SK-N-SH (cell line): Measurements from ENCODE around the gene CENATAC. TPM values are rescaled to one million over a fixed set of nuclear protein-coding genes. Genes with fewer than 3 reads are reported as not detected.

Experiments
- CTCF ChIA-PET: fragments of 300-600, 350-600 bp; formaldehyde crosslinking; extraction: SDS; loops from one replicate; lab custom pipeline; 2021; lab: Yijun Ruan, JAX
- POLR2A ChIA-PET: fragments of 350-600 bp; sonication (Branson Sonifier 250); formaldehyde crosslinking; extraction: SDS; loops from one replicate; lab custom pipeline; 2020; ENCODE audit warnings: antibody characterized with exemption, inconsistent platforms; lab: Yijun Ruan, JAX
- DNase-seq: peaks from one replicate; pipeline ENCODE4 v3.0.0; 2012
- H2AFZ ChIP-seq: fragments of 200-600 bp; sonication (generic); 2 replicates; pipeline ENCODE4 v1.8.1; 2016; ENCODE audit warnings: antibody characterized with exemption, mild to moderate bottlenecking, low read depth
- H3F3A ChIP-seq: fragments of 200-600 bp; sonication (generic); replicated peaks from 2 replicates; pipeline ENCODE3; 2016; ENCODE audit warnings: antibody characterized with exemption, mild to moderate bottlenecking; ENCODE audit not compliant: insufficient read depth
- H3K27ac ChIP-seq, 2 experiments: fragments of 200-500 bp in 1 of 2; fragments of 200-600 bp in 1 of 2; sonication (Bioruptor generic) in 1 of 2; sonication (generic), shearing (Covaris generic) in 1 of 2; 2 replicates each; pipeline versions ENCODE4 v1.5.1 to v1.6.1; 2014 to 2016; ENCODE audit warnings: low read depth in 2 of 2, inconsistent platforms in 1 of 2, low read length in 1 of 2, mild to moderate bottlenecking in 1 of 2, mixed read lengths in 1 of 2
- H3K27me3 ChIP-seq: fragments of 200-600 bp; sonication (generic), shearing (Covaris generic); 2 replicates; pipeline ENCODE4 v1.6.1; 2016; ENCODE audit warnings: mixed run types; ENCODE audit not compliant: insufficient read depth
- H3K36me3 ChIP-seq, 2 experiments: fragments of 200-500 bp in 1 of 2; fragments of 200-600 bp in 1 of 2; sonication (Bioruptor generic) in 1 of 2; sonication (generic) in 1 of 2; replicated peaks in 1 of 2; 2 replicates each; pipeline versions ENCODE3 to v1.5.1; 2014 to 2016; ENCODE audit warnings: low read length in 1 of 2, mild to moderate bottlenecking in 1 of 2; ENCODE audit not compliant: insufficient read depth in 2 of 2, control insufficient read depth in 1 of 2
- H3K4me1 ChIP-seq, 2 experiments: fragments of 200-500 bp in 1 of 2; fragments of 200-600 bp in 1 of 2; sonication (Bioruptor generic) in 1 of 2; sonication (generic), shearing (Covaris generic) in 1 of 2; 2 replicates each; pipeline versions ENCODE4 v1.5.1 to v1.6.1; 2014 to 2016; ENCODE audit warnings: low read depth in 1 of 2, low read length in 1 of 2, mixed run types in 1 of 2; ENCODE audit not compliant: insufficient read depth in 2 of 2, control insufficient read depth in 1 of 2
- H3K4me2 ChIP-seq: fragments of 200-600 bp; sonication (generic), shearing (Covaris generic); 2 replicates; pipeline ENCODE4 v1.6.1; 2017; ENCODE audit warnings: mixed run types
- H3K4me3 ChIP-seq, 2 experiments: fragments of 200-500 bp in 1 of 2; fragments of 200-600 bp in 1 of 2; sonication (Bioruptor generic) in 1 of 2; sonication (generic), shearing (Covaris generic) in 1 of 2; 2 replicates each; pipeline versions ENCODE4 v1.5.1 to v1.8.1; 2014 to 2016; ENCODE audit warnings: low read depth in 2 of 2, inconsistent platforms in 1 of 2, low read length in 1 of 2, mild to moderate bottlenecking in 1 of 2, mixed read lengths in 1 of 2, moderate library complexity in 1 of 2
- H3K79me2 ChIP-seq: fragments of 200-600 bp; sonication (generic); 2 replicates; pipeline ENCODE4 v1.8.1; 2017; ENCODE audit warnings: mild to moderate bottlenecking; ENCODE audit not compliant: insufficient read depth
- H3K9ac ChIP-seq: fragments of 200-600 bp; sonication (generic); 2 replicates; pipeline ENCODE4 v1.6.1; 2017; ENCODE audit warnings: mixed run types
- H3K9me2 ChIP-seq: fragments of 200-600 bp; sonication (generic); 2 replicates; pipeline ENCODE4 v1.6.1; 2017; ENCODE audit warnings: mixed run types
- H3K9me3 ChIP-seq: fragments of 200-600 bp; sonication (generic); 2 replicates; pipeline ENCODE4 v1.6.1; 2017; ENCODE audit warnings: mixed run types, mild to moderate bottlenecking, moderate library complexity
- H4K20me1 ChIP-seq: fragments of 200-600 bp; sonication (generic); 2 replicates; pipeline ENCODE4 v1.6.1; 2017; ENCODE audit warnings: mild to moderate bottlenecking, mixed run types; ENCODE audit not compliant: insufficient read depth
- EZH2phosphoT487 ChIP-seq: fragments of 200-600 bp; sonication (generic); IDR thresholded peaks from 2 replicates; pipeline ENCODE4 v1.6.1; 2017; ENCODE audit warnings: low read depth, mixed run types, mild to moderate bottlenecking, antibody characterized with exemption, moderate library complexity, borderline replicate concordance
- JUND ChIP-seq: IDR thresholded peaks from 2 replicates; pipeline ENCODE4 v1.4.0; 2012
- POLR2AphosphoS5 ChIP-seq: IDR thresholded peaks from 2 replicates; pipeline ENCODE4 v1.6.1; 2012; ENCODE audit warnings: low read depth, low read length
- whole genome bisulfite sequencing: methylation state at CpG from one replicate; pipeline ENCODE4 v1.1.6; 2017; ENCODE audit warnings: low lambda C conversion rate; 5-methylcytosine and 5-hydroxymethylcytosine counted together
- polyA plus RNA-seq, 3 experiments: library from polyadenylated mRNA; depleted of rRNA; stranded (reverse); fragments of >200 nt; gene quantifications; 2 replicates each; pipeline ENCODE4 v1.2.3, GENCODE V29; 2012
- TF ChIP-seq, protein P1 (sequence below): IDR thresholded peaks from 2 replicates; pipeline ENCODE4; 2012

CENATAC gene
- polyA plus RNA-seq, 1 of the 3 experiments (the other 2 are of a cell fraction), result 16.0 TPM

DNA sequence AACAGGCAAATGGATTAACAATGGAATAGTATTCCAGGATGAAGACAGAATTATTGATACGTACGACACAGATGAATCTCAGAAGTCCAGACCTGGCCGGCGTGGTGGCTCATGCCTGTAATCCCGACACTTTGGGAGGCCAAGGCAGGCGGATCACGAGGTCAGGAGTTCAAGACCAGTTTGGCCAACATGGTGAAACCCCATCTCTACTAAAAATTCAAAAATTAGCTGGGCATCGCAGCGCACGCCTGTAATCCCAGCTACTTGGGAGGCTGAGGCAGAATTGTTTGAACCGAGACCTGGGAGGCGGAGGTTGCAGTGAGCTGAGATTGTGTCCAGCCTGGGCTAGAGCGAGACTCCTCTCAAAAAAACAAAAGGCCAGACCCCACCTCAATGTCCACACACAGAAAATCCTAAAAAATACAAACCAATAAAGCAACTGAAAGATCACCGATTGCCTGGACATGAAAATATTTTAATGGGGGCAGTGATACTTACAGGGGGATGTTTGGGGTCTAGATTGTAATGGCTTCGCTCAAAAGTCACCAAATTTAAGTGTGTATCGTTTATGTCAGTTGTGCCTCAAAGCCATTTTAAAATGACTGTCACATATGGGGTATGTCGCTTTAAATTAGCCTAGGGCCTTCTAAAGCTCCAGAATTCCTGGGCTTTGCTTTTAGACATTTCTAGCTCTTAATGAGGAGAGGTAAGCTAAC is 16.4 kb downstream of the CENATAC start:
- no peaks in the 10 kb centered on the region for H3K9me2 ChIP-seq
- H3K36me3 ChIP-seq, result peaks cover 50 to 52% of the 10 kb centered on the region in 2 experiments
- WGBS, result 97% methylated on average over 17 of the region's 17 CpGs
- ChIA-PET CTCF (interaction anchor here (2.0 to 3.9 kb wide), 3 partner anchors 10 to 17 kb away, joined by 4 to 13 read pairs (median 5); partner anchors contain the start of gene CENATAC), POLR2A (interaction anchor here (1.2 kb wide), 1 partner anchor 11 kb away, joined by 4 read pairs; no protein-coding TSS in a partner anchor)
- no peak overlapping the region for H2AFZ ChIP-seq
- no peaks in the 10 kb centered on the region for H3K9me3 ChIP-seq
- no peak overlapping the region for H3K4me2 ChIP-seq
- no peak overlapping the region for H3K9ac ChIP-seq
- TF ChIP-seq POLR2AphosphoS5 (peak; percentile 5; the same call in 1 of the 2 replicates), EZH2phosphoT487 (no peak)
- DNase-seq, result no peak
- H4K20me1 ChIP-seq, result peaks cover 11% of the 10 kb centered on the region
- H3K79me2 ChIP-seq, result peaks cover 53% of the 10 kb centered on the region
- H3F3A ChIP-seq, result peaks cover 48% of the 10 kb centered on the region
- no peaks in the 10 kb centered on the region for H3K27me3 ChIP-seq
- H3K4me3 ChIP-seq, result no peak overlapping the region
- H3K4me1 ChIP-seq, result peaks cover 12 to 13% of the 10 kb centered on the region in 2 experiments; a peak in 3 of 4 replicates
- no peak overlapping the region; a peak in 1 of 4 replicates for H3K27ac ChIP-seq

DNA sequence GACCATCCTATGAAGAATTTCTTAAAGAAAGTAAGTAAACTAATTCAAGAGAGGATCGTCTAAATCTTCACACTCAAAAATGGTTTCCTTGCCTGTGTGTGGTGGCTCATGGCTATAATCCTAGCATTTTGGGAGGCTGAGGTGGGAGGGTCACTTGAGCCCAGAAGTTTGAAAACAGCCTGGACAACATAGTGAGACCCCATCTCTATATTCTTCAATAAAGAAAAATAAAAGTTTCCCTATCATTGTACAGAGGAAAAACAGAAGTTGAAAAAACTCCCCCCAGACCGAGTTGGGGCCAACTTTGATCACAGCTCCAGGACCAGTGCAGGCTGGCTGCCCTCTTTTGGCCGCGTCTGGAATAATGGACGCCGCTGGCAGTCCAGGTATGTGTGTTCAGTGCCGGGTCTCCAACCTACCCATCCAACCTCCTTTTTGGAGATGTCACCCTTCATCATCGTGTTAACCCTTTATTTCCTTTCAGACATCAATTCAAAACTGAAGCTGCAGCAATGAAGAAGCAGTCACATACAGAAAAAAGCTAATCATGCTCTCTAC is 17.2 kb downstream of the CENATAC start:
- Histone ChIP-seq H3K4me3 (no peak overlapping the region), H3F3A (peaks cover 46% of the 10 kb centered on the region), H3K4me2 (no peak overlapping the region), H3K4me1 (peaks cover 13 to 16% of the 10 kb centered on the region in 2 experiments; a peak in 3 of 4 replicates), H2AFZ (no peak overlapping the region), H3K79me2 (peaks cover 60% of the 10 kb centered on the region), H3K27ac (no peak overlapping the region; a peak in 1 of 4 replicates), H4K20me1 (peaks cover 14% of the 10 kb centered on the region), H3K9me2 (no peaks in the 10 kb centered on the region), H3K36me3 (peaks cover 50 to 52% of the 10 kb centered on the region in 2 experiments), H3K9ac (no peak overlapping the region), H3K9me3 (no peaks in the 10 kb centered on the region), H3K27me3 (no peaks in the 10 kb centered on the region)
- POLR2A ChIA-PET, result interaction anchor here (1.1 to 1.7 kb wide), 3 partner anchors 11 to 41 kb away, joined by 3 to 6 read pairs (median 4); partner anchors contain the start of gene HYOU1
- DNase-seq, result no peak
- CTCF ChIA-PET, result interaction anchor here (1.7 to 3.9 kb wide), 3 partner anchors 15 to 325 kb away, joined by 5 to 13 read pairs (median 6); partner anchors contain the start of gene CENATAC
- 73% methylated on average over 8 of the region's 8 CpGs for WGBS
- TF ChIP-seq JUND (peak; percentile 4; the same call in 1 of the 2 replicates), POLR2AphosphoS5 (0 out of 2 replicates have a peak, but pooled peaks have one; percentile 24)
- TF ChIP-seq, protein P1, sequence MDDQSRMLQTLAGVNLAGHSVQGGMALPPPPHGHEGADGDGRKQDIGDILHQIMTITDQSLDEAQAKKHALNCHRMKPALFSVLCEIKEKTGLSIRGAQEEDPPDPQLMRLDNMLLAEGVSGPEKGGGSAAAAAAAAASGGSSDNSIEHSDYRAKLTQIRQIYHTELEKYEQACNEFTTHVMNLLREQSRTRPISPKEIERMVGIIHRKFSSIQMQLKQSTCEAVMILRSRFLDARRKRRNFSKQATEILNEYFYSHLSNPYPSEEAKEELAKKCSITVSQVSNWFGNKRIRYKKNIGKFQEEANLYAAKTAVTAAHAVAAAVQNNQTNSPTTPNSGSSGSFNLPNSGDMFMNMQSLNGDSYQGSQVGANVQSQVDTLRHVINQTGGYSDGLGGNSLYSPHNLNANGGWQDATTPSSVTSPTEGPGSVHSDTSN, result no peak
